ENCODE results near the gene ZNF408.

The ZNF408 gene

GRCh38 chr11:46690702-46691101 lies 10.1 kb upstream of the ZNF408 start:
- no peak overlapping the region for H3K4me3 ChIP-seq (ENCODE audit: low read length in 2 of 2)
- no peak overlapping the region for H3K4me2 ChIP-seq (ENCODE audit: insufficient read depth, low read length, poor library complexity, severe bottlenecking)
- no peak overlapping the region for H4K91ac ChIP-seq (ENCODE audit: low read depth, low read length, poor library complexity)
- no peak overlapping the region for H2BK15ac ChIP-seq (ENCODE audit: low read length)
- no peak overlapping the region for H4K8ac ChIP-seq (ENCODE audit: low read depth, low read length)
- H3K18ac ChIP-seq (ENCODE audit: low read length), result no peak overlapping the region
- H2AK5ac ChIP-seq (ENCODE audit: low read depth, low read length), result no peak overlapping the region
- H3K4me1 ChIP-seq (ENCODE audit: control insufficient read depth in 2 of 2, insufficient read depth in 1 of 2, low read depth in 1 of 2, low read length in 2 of 2), result no peaks in the 10 kb centered on the region
- no peak overlapping the region for H3K14ac ChIP-seq (ENCODE audit: low read length)
- no peak overlapping the region for H2BK5ac ChIP-seq (ENCODE audit: low read length)
- no CpG with 5 or more reads among the region's 1 CpG for WGBS, 2 donors (ENCODE audit: extremely low coverage in 2 of 2, insufficient read length in 2 of 2, insufficient replicate concordance in 1 of 2)
- H3K36me3 ChIP-seq (replicated peaks in 1 of 2; ENCODE audit: control insufficient read depth in 2 of 2, insufficient read depth in 2 of 2, low read length in 2 of 2), result peaks cover 15 to 59% of the 10 kb centered on the region in 2 donors
- no peak overlapping the region for H2BK12ac ChIP-seq (ENCODE audit: low read length)
- H3K79me1 ChIP-seq (ENCODE audit: low read depth, low read length), result peaks cover 4% of the 10 kb centered on the region
- H2AFZ ChIP-seq (ENCODE audit: low read length), result no peak overlapping the region
- no peak overlapping the region for H3K27ac ChIP-seq (replicated peaks; ENCODE audit: low read length)
- H3K9ac ChIP-seq (ENCODE audit: low read depth, low read length, poor library complexity), result no peak overlapping the region
- H3K27me3 ChIP-seq (ENCODE audit: control insufficient read depth in 3 of 3, insufficient read depth in 3 of 3, low read depth in 1 of 3, low read length in 3 of 3), result no peaks in the 10 kb centered on the region
- no peaks in the 10 kb centered on the region for H3K9me3 ChIP-seq (replicated peaks in 1 of 2; ENCODE audit: control insufficient read depth in 2 of 2, insufficient read depth in 1 of 2, low read depth in 1 of 2, low read length in 2 of 2)
- no peak overlapping the region for H3K4ac ChIP-seq (ENCODE audit: low read length)
- no peak overlapping the region for H3K23ac ChIP-seq (ENCODE audit: low read depth, low read length, poor library complexity)
- no peak overlapping the region for H2BK120ac ChIP-seq (ENCODE audit: low read depth, low read length)
- no peak for DNase-seq (ENCODE audit: low spot score)

GRCh38 chr11:46692450-46692849 lies 8.4 kb upstream of the ZNF408 start:
- H2BK15ac ChIP-seq (ENCODE audit: low read length), result no peak overlapping the region
- no peak for DNase-seq (ENCODE audit: low spot score)
- H3K36me3 ChIP-seq (replicated peaks in 1 of 2; ENCODE audit: control insufficient read depth in 2 of 2, insufficient read depth in 2 of 2, low read length in 2 of 2), result peaks cover 16 to 50% of the 10 kb centered on the region in 2 donors

GRCh38 chr11:46693597-46694012 lies 7.2 kb upstream of the ZNF408 start:
- Histone ChIP-seq H3K27ac (replicated peaks; ENCODE audit: low read length) (no peak overlapping the region), H3K18ac (ENCODE audit: low read length) (no peak overlapping the region), H2BK15ac (ENCODE audit: low read length) (no peak overlapping the region), H3K9ac (ENCODE audit: low read depth, low read length, poor library complexity) (no peak overlapping the region), H3K27me3 (ENCODE audit: control insufficient read depth in 3 of 3, insufficient read depth in 3 of 3, low read depth in 1 of 3, low read length in 3 of 3) (no peaks in the 10 kb centered on the region), H2AFZ (ENCODE audit: low read length) (no peak overlapping the region), H3K4me3 (ENCODE audit: low read length in 2 of 2) (no peak overlapping the region), H4K8ac (ENCODE audit: low read depth, low read length) (no peak overlapping the region), H3K9me3 (replicated peaks in 1 of 2; ENCODE audit: control insufficient read depth in 2 of 2, insufficient read depth in 1 of 2, low read depth in 1 of 2, low read length in 2 of 2) (no peaks in the 10 kb centered on the region), H3K36me3 (replicated peaks in 1 of 2; ENCODE audit: control insufficient read depth in 2 of 2, insufficient read depth in 2 of 2, low read length in 2 of 2) (peaks cover 16 to 41% of the 10 kb centered on the region in 2 donors), H2AK5ac (ENCODE audit: low read depth, low read length) (no peak overlapping the region), H3K4me1 (ENCODE audit: control insufficient read depth in 2 of 2, insufficient read depth in 1 of 2, low read depth in 1 of 2, low read length in 2 of 2) (no peaks in the 10 kb centered on the region), H2BK12ac (ENCODE audit: low read length) (no peak overlapping the region), H3K23ac (ENCODE audit: low read depth, low read length, poor library complexity) (no peak overlapping the region), H4K91ac (ENCODE audit: low read depth, low read length, poor library complexity) (no peak overlapping the region), H2BK120ac (ENCODE audit: low read depth, low read length) (no peak overlapping the region), H2BK5ac (ENCODE audit: low read length) (no peak overlapping the region), H3K14ac (ENCODE audit: low read length) (no peak overlapping the region), H3K79me1 (ENCODE audit: low read depth, low read length) (peaks cover 7% of the 10 kb centered on the region), H3K4ac (ENCODE audit: low read length) (no peak overlapping the region), H3K4me2 (ENCODE audit: insufficient read depth, low read length, poor library complexity, severe bottlenecking) (no peak overlapping the region)
- DNase-seq (ENCODE audit: low spot score), result no peak
- WGBS, 2 donors (ENCODE audit: extremely low coverage in 2 of 2, insufficient read length in 2 of 2, insufficient replicate concordance in 1 of 2), result no CpG with 5 or more reads among the region's 2 CpGs

More at GRCh38 chr11:46692450-46692849, 8.4 kb upstream of the ZNF408 start:
- Histone ChIP-seq H3K27ac (replicated peaks; ENCODE audit: low read length) (no peak overlapping the region), H3K14ac (ENCODE audit: low read length) (no peak overlapping the region), H3K4me2 (ENCODE audit: insufficient read depth, low read length, poor library complexity, severe bottlenecking) (no peak overlapping the region), H4K8ac (ENCODE audit: low read depth, low read length) (no peak overlapping the region), H2AFZ (ENCODE audit: low read length) (no peak overlapping the region), H3K9me3 (replicated peaks in 1 of 2; ENCODE audit: control insufficient read depth in 2 of 2, insufficient read depth in 1 of 2, low read depth in 1 of 2, low read length in 2 of 2) (no peaks in the 10 kb centered on the region), H3K27me3 (ENCODE audit: control insufficient read depth in 3 of 3, insufficient read depth in 3 of 3, low read depth in 1 of 3, low read length in 3 of 3) (no peaks in the 10 kb centered on the region), H3K18ac (ENCODE audit: low read length) (no peak overlapping the region), H4K91ac (ENCODE audit: low read depth, low read length, poor library complexity) (no peak overlapping the region), H3K4me1 (ENCODE audit: control insufficient read depth in 2 of 2, insufficient read depth in 1 of 2, low read depth in 1 of 2, low read length in 2 of 2) (no peaks in the 10 kb centered on the region), H3K4me3 (ENCODE audit: low read length in 2 of 2) (no peak overlapping the region), H2BK12ac (ENCODE audit: low read length) (no peak overlapping the region), H3K4ac (ENCODE audit: low read length) (no peak overlapping the region), H2BK120ac (ENCODE audit: low read depth, low read length) (no peak overlapping the region), H3K23ac (ENCODE audit: low read depth, low read length, poor library complexity) (no peak overlapping the region), H2BK5ac (ENCODE audit: low read length) (no peak overlapping the region), H3K79me1 (ENCODE audit: low read depth, low read length) (peaks cover 7% of the 10 kb centered on the region), H2AK5ac (ENCODE audit: low read depth, low read length) (no peak overlapping the region), H3K9ac (ENCODE audit: low read depth, low read length, poor library complexity) (no peak overlapping the region)
- no CpG with 5 or more reads among the region's 4 CpGs for WGBS, 2 donors (ENCODE audit: extremely low coverage in 2 of 2, insufficient read length in 2 of 2, insufficient replicate concordance in 1 of 2)

- no peak overlapping the region for H3K4me2 ChIP-seq (ENCODE audit: insufficient read depth, low read length, poor library complexity, severe bottlenecking)
- no peaks in the 10 kb centered on the region for H3K27me3 ChIP-seq (ENCODE audit: control insufficient read depth in 3 of 3, insufficient read depth in 3 of 3, low read depth in 1 of 3, low read length in 3 of 3)
- no peak overlapping the region for H2BK15ac ChIP-seq (ENCODE audit: low read length)
- peaks cover 7% of the 10 kb centered on the region for H3K79me1 ChIP-seq (ENCODE audit: low read depth, low read length)
- no peak overlapping the region for H3K4me3 ChIP-seq (ENCODE audit: low read length in 2 of 2)
- H3K9ac ChIP-seq (ENCODE audit: low read depth, low read length, poor library complexity), result no peak overlapping the region
- no peak overlapping the region for H4K8ac ChIP-seq (ENCODE audit: low read depth, low read length)
- no peak overlapping the region for H2AFZ ChIP-seq (ENCODE audit: low read length)
- no peak for DNase-seq (ENCODE audit: low spot score)
- no peak overlapping the region for H3K18ac ChIP-seq (ENCODE audit: low read length)
- H3K4me1 ChIP-seq (ENCODE audit: control insufficient read depth in 2 of 2, insufficient read depth in 1 of 2, low read depth in 1 of 2, low read length in 2 of 2), result no peaks in the 10 kb centered on the region
- no CpG with 5 or more reads among the region's 6 CpGs for WGBS, 2 donors (ENCODE audit: extremely low coverage in 2 of 2, insufficient read length in 2 of 2, insufficient replicate concordance in 1 of 2)
- H2BK5ac ChIP-seq (ENCODE audit: low read length), result no peak overlapping the region
- no peak overlapping the region for H2AK5ac ChIP-seq (ENCODE audit: low read depth, low read length)
- no peak overlapping the region for H3K4ac ChIP-seq (ENCODE audit: low read length)
- no peak overlapping the region for H3K27ac ChIP-seq (replicated peaks; ENCODE audit: low read length)
- no peak overlapping the region for H3K14ac ChIP-seq (ENCODE audit: low read length)
- H3K9me3 ChIP-seq (replicated peaks in 1 of 2; ENCODE audit: control insufficient read depth in 2 of 2, insufficient read depth in 1 of 2, low read depth in 1 of 2, low read length in 2 of 2), result no peaks in the 10 kb centered on the region
- no peak overlapping the region for H2BK12ac ChIP-seq (ENCODE audit: low read length)
- H2BK120ac ChIP-seq (ENCODE audit: low read depth, low read length), result no peak overlapping the region
- H3K23ac ChIP-seq (ENCODE audit: low read depth, low read length, poor library complexity), result no peak overlapping the region
- no peak overlapping the region for H4K91ac ChIP-seq (ENCODE audit: low read depth, low read length, poor library complexity)
- peaks cover 16 to 40% of the 10 kb centered on the region in 2 donors for H3K36me3 ChIP-seq (replicated peaks in 1 of 2; ENCODE audit: control insufficient read depth in 2 of 2, insufficient read depth in 2 of 2, low read length in 2 of 2)
Measured at GRCh38 chr11:46694072-46694471, 6.8 kb upstream of the ZNF408 start.
